ENCODE results near the gene MRPS6. TPM values are rescaled to one million over a fixed set of nuclear protein-coding genes. Genes with fewer than 3 reads are reported as not detected.

Gene MRPS6
- total RNA-seq (2014; rRNA removed; shearing (Covaris generic)): 6.2 and 12.1 TPM in 2 replicates
- polyA plus RNA-seq (2015; cell fraction: cytosol; rRNA removed): 22.2 and 31.0 TPM in 2 replicates
- 8.2 and 13.0 TPM in 2 replicates for polyA plus RNA-seq (2015; cell fraction: nucleus; rRNA removed)

GRCh38 chr21:34073032-34073748, at the start of gene MRPS6, which contains the start of gene SLC5A3:
Gene MRPS6, plus strand, starts transcription at chr21:34073578. Its CDS starts 123 bp downstream, at chr21:34073701.
Gene SLC5A3, plus strand, starts transcription at chr21:34073578. Its CDS starts 21,621 bp downstream, at chr21:34095199.
- in situ Hi-C loops (cut with HindIII; ENCODE audit: low pct_unique_long_range_greater_than_20kb, low sequenced_read_pairs): no loop called here
- DNase-seq (ENCODE audit: low read depth, low spot score): peak; percentile 75

GRCh38 chr21:34023691-34024373, 49.5 kb upstream of the MRPS6 start:
- DNase-seq (ENCODE audit: low read depth, low spot score): peak; percentile 80
- in situ Hi-C loops (cut with HindIII; ENCODE audit: low pct_unique_long_range_greater_than_20kb, low sequenced_read_pairs): no loop called here

GRCh38 chr21:34024374-34024693, 49.0 kb upstream of the MRPS6 start:
- in situ Hi-C loops (cut with HindIII; ENCODE audit: low pct_unique_long_range_greater_than_20kb, low sequenced_read_pairs): no loop called here
- no peak for DNase-seq (ENCODE audit: low read depth, low spot score)

- DNase-seq (ENCODE audit: low read depth, low spot score): no peak
- in situ Hi-C loops (cut with HindIII; ENCODE audit: low pct_unique_long_range_greater_than_20kb, low sequenced_read_pairs): no loop called here
Observed at GRCh38 chr21:34027721-34028461, 45.5 kb upstream of the MRPS6 start.

- peak; percentile 90 for DNase-seq (ENCODE audit: low read depth, low spot score)
- in situ Hi-C loops (cut with HindIII; ENCODE audit: low pct_unique_long_range_greater_than_20kb, low sequenced_read_pairs): no loop called here
Observed at GRCh38 chr21:34029743-34030528, 43.4 kb upstream of the MRPS6 start.

GRCh38 chr21:34031835-34032370, 41.5 kb upstream of the MRPS6 start:
- no peak for DNase-seq (ENCODE audit: low read depth, low spot score)
- in situ Hi-C loops (cut with HindIII; ENCODE audit: low pct_unique_long_range_greater_than_20kb, low sequenced_read_pairs): no loop called here

GRCh38 chr21:34034369-34035014, 38.9 kb upstream of the MRPS6 start:
- DNase-seq (ENCODE audit: low read depth, low spot score): peak; percentile 3
- in situ Hi-C loops (cut with HindIII; ENCODE audit: low pct_unique_long_range_greater_than_20kb, low sequenced_read_pairs): no loop called here

- in situ Hi-C loops (cut with HindIII; ENCODE audit: low pct_unique_long_range_greater_than_20kb, low sequenced_read_pairs): no loop called here
- DNase-seq (ENCODE audit: low read depth, low spot score): no peak
Observed at GRCh38 chr21:34035619-34036354, 37.6 kb upstream of the MRPS6 start.

GRCh38 chr21:34037009-34037795, 36.2 kb upstream of the MRPS6 start:
- in situ Hi-C loops (cut with HindIII; ENCODE audit: low pct_unique_long_range_greater_than_20kb, low sequenced_read_pairs): no loop called here
- DNase-seq (ENCODE audit: low read depth, low spot score): no peak

GRCh38 chr21:34039678-34040382, 33.5 kb upstream of the MRPS6 start:
- in situ Hi-C loops (cut with HindIII; ENCODE audit: low pct_unique_long_range_greater_than_20kb, low sequenced_read_pairs): no loop called here
- no peak for DNase-seq (ENCODE audit: low read depth, low spot score)

GRCh38 chr21:34042735-34043134, 30.6 kb upstream of the MRPS6 start:
- DNase-seq (ENCODE audit: low read depth, low spot score): no peak
- in situ Hi-C loops (cut with HindIII; ENCODE audit: low pct_unique_long_range_greater_than_20kb, low sequenced_read_pairs): no loop called here

- DNase-seq (ENCODE audit: low read depth, low spot score): no peak
- in situ Hi-C loops (cut with HindIII; ENCODE audit: low pct_unique_long_range_greater_than_20kb, low sequenced_read_pairs): no loop called here
Observed at GRCh38 chr21:34043333-34043732, 30.0 kb upstream of the MRPS6 start.

GRCh38 chr21:34046917-34047316, 26.5 kb upstream of the MRPS6 start:
- in situ Hi-C loops (cut with HindIII; ENCODE audit: low pct_unique_long_range_greater_than_20kb, low sequenced_read_pairs): no loop called here

GRCh38 chr21:34047835-34048234, 25.5 kb upstream of the MRPS6 start:
- in situ Hi-C loops (cut with HindIII; ENCODE audit: low pct_unique_long_range_greater_than_20kb, low sequenced_read_pairs): no loop called here
- no peak for DNase-seq (ENCODE audit: low read depth, low spot score)

More at GRCh38 chr21:34046917-34047316, 26.5 kb upstream of the MRPS6 start:
- no peak for DNase-seq (ENCODE audit: low read depth, low spot score)

GRCh38 chr21:34052171-34052570, 21.2 kb upstream of the MRPS6 start:
- in situ Hi-C loops (cut with HindIII; ENCODE audit: low pct_unique_long_range_greater_than_20kb, low sequenced_read_pairs): no loop called here
- no peak for DNase-seq (ENCODE audit: low read depth, low spot score)

All from SK-MEL-5 (cell line).